ENCODE data around the gene HTR2A. TPM values are rescaled to one million over a fixed set of nuclear protein-coding genes. Genes with fewer than 3 reads are reported as not detected.

The HTR2A gene
- under 0.01 TPM in 1 of 2 replicates, not detected in the other for total RNA-seq

DNA sequence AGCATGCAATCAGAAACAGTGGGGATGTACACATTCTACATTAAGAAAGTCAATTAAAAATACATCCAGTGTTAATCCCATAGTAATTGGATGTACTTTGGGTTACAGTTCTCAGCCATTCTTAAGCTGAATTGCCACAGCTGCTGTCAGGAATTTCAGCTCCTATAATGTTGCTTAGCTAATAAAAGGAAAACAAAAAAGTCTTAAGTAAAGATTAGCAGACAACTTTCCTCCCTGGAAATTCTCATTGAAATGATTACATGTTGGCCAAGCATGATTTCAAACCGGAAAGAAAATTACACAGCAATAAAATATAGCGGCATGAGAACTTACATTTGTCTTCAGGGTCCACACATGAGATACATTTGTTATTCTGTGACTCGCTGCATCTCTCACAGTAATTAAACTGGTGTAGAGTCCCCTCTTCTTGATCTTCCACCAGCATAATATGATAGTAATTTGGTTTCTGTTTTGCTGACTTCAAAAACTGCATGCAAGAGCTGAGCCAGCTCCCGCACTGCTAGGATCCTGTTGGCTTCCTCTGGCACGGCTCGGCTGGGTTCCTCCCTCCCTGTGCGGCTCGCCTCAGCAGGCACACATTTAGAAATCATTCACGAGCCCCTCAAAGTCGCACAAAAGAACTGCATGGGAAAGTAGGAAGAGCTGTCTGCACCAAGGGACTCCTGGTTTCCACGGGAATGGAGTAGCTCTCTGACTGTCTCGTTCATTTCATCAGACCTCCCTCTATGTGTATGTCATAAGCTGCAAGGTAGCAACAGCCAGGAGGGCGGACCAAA is at the start of gene HTR2A:
Gene HTR2A (minus strand): TSS at position 713 of the 797 bp plus-strand sequence. CDS start 1,147 bp downstream, outside the sequence.

DNA sequence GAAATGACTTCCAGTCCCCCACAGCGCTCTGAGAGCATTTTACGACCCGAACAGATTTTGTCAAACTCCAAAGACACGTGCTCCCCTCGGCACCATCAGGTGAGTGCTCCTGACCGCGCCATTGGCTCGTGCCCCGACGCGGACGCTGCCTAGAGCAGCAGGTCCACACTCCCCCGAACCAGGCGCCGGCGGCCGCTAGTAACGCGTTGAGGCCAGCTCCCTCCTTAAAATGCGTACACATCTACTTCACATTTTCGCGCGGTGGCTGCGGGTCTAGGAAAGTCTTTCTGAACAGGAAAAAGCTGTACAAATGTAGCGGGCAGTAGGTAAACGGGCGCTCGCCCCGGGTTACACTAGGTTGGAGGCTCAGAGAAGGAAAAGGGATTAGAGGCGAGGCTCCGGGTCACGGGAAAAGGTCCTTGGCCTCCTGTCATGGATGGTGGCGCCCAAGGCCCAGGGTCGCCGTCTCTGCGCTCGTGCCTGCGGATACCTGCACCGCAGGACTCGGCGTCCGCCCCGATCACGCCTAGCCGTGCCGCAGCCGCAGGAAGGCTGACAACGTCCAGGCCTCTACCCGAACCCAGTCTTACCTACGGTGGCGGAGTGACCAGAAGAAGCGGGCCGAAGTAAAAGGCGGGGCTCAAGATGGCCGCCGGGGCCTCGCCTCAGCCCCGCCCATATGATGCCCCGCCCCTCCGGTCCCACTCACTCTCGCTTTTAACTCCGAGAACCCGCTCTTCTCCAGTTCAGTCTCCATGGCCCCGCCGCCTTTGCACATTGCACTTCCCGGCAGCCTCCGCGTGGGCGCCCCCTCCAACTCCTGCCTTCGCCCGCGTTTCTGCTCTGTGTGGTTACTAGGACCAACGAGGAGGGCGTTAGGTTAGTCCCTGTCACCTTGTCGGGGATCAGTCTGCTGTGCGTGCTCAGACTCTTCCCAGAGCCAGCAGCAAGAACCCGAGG is 100.1 kb downstream of the HTR2A start, which contains the start of gene ESD:
Gene ESD (minus strand): TSS at position 647 of the 960 bp plus-strand sequence. CDS start 5,748 bp downstream, outside the sequence.

Other genes starting within 250 kb of the HTR2A start
- gene ESD, start 99.9 kb downstream of the HTR2A start, total RNA-seq: 87.5 and 94.5 TPM in 2 replicates